Neutrophil (primary cell): ENCODE results near the gene LRCH1.

Experiments used
- H3K27ac ChIP-seq: fragments of 200-600 bp; sonication (generic); 2 replicates; pipeline ENCODE4 v1.5.1; 2016; ENCODE audit warnings: mild to moderate bottlenecking, moderate library complexity
- H3K27me3 ChIP-seq: fragments of 200-600 bp; sonication (generic); 2 replicates; pipeline ENCODE4 v1.6.0; 2016; ENCODE audit warnings: mild to moderate bottlenecking
- H3K36me3 ChIP-seq: fragments of 200-600 bp; sonication (generic); 2 replicates; pipeline ENCODE4 v1.5.1; 2017
- H3K4me1 ChIP-seq, 2 experiments: fragments of 200-600 bp in 1 of 2; sonication (generic) in 1 of 2; 1 replicate in 1 of 2; 2 replicates in 1 of 2; pipeline versions ENCODE4 v1.5.1 to v1.6.1; 2013 to 2016; ENCODE audit warnings: low read depth in 1 of 2, low read length in 1 of 2, mild to moderate bottlenecking in 1 of 2, moderate library complexity in 1 of 2; ENCODE audit not compliant: control insufficient read depth in 1 of 2, insufficient read depth in 1 of 2
- H3K4me3 ChIP-seq, 2 experiments: fragments of 200-600 bp in 1 of 2; sonication (generic) in 1 of 2; 1 replicate in 1 of 2; 2 replicates in 1 of 2; pipeline ENCODE4 v1.5.1; 2013 to 2016; ENCODE audit warnings: low read depth in 1 of 2, low read length in 1 of 2, mild to moderate bottlenecking in 1 of 2, moderate library complexity in 1 of 2
- H3K9me3 ChIP-seq: fragments of 200-600 bp; sonication (generic); 2 replicates; pipeline ENCODE4 v1.5.1; 2016
- CTCF ChIP-seq: fragments of 200-600 bp; sonication (generic); IDR thresholded peaks from 2 replicates; pipeline ENCODE4 v1.5.1; 2016; ENCODE audit warnings: antibody characterized with exemption

LRCH1 gene

GRCh38 chr13:46738766-46739165 is 185.8 kb downstream of the LRCH1 start:
- H3K27ac ChIP-seq, result no peak overlapping the region
- TF ChIP-seq CTCF, result no peak
- peaks cover 7% of the 10 kb centered on the region for H3K36me3 ChIP-seq
- H3K4me1 ChIP-seq, result no peaks in the 10 kb centered on the region
- no peaks in the 10 kb centered on the region for H3K27me3 ChIP-seq
- no peaks in the 10 kb centered on the region for H3K9me3 ChIP-seq
- no peak overlapping the region for H3K4me3 ChIP-seq

- no peaks in the 10 kb centered on the region for H3K27me3 ChIP-seq
- H3K4me1 ChIP-seq, result no peaks in the 10 kb centered on the region
- no peak overlapping the region for H3K4me3 ChIP-seq
- no peak overlapping the region for H3K27ac ChIP-seq
- no peak for TF ChIP-seq CTCF
- H3K9me3 ChIP-seq, result no peaks in the 10 kb centered on the region
- H3K36me3 ChIP-seq, result peaks cover 7% of the 10 kb centered on the region
Observed at GRCh38 chr13:46739447-46740098, 186.6 kb downstream of the LRCH1 start.

GRCh38 chr13:46743191-46743590 is 190.2 kb downstream of the LRCH1 start:
- TF ChIP-seq CTCF, result no peak
- no peak overlapping the region for H3K27ac ChIP-seq
- no peaks in the 10 kb centered on the region for H3K9me3 ChIP-seq
- peaks cover 10% of the 10 kb centered on the region for H3K36me3 ChIP-seq
- no peaks in the 10 kb centered on the region for H3K4me1 ChIP-seq
- no peaks in the 10 kb centered on the region for H3K27me3 ChIP-seq
- no peak overlapping the region for H3K4me3 ChIP-seq

GRCh38 chr13:46745062-46745461 is 192.1 kb downstream of the LRCH1 start:
- Histone ChIP-seq H3K27ac (no peak overlapping the region), H3K4me3 (no peak overlapping the region), H3K4me1 (no peaks in the 10 kb centered on the region), H3K36me3 (peaks cover 24% of the 10 kb centered on the region), H3K27me3 (no peaks in the 10 kb centered on the region), H3K9me3 (no peaks in the 10 kb centered on the region)
- no peak for TF ChIP-seq CTCF

GRCh38 chr13:46745706-46746105 is 192.7 kb downstream of the LRCH1 start:
- Histone ChIP-seq H3K9me3 (no peaks in the 10 kb centered on the region), H3K27ac (no peak overlapping the region), H3K36me3 (peaks cover 29% of the 10 kb centered on the region), H3K4me3 (no peak overlapping the region), H3K4me1 (no peaks in the 10 kb centered on the region), H3K27me3 (no peaks in the 10 kb centered on the region)
- no peak for TF ChIP-seq CTCF
